ENCODE data around the gene CDK2AP2. TPM values are rescaled to one million over a fixed set of nuclear protein-coding genes. Genes with fewer than 3 reads are reported as not detected.

CDK2AP2 gene
- total RNA-seq, 4 donors from 2014 or later: 75.4 to 90.8 (median 80.6) TPM

DNA sequence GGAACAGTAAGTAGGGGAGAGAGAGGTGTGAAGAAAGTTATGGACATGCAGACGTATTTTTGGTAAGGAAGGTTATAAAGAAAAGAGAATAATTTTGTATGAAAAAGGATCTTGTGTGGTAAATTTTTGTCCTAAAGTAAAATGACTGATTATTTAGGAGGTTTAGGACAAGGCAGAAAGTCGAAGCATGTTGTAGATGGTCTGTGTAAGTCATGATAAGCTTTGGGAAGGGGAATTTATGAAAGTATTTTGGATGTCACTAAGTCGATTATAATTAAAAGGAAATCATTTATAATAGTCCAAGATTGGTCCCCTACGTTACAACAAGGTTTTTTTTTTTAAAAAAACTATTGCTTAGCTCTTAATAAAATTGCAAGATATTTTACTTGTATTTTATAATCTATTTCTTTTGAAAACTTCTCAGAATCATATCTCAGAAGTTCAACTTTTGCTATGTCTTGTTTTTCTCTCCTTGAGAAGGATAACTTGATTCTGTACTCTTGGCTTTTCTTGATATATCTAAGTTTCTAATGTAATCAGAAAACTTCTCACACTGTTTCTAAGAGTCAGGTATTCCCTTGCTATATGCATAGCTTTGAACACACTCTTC is 26.2 kb upstream of the CDK2AP2 start:
- H3K36me3 ChIP-seq: no peaks in the 10 kb centered on the region
- TF ChIP-seq, protein P1, sequence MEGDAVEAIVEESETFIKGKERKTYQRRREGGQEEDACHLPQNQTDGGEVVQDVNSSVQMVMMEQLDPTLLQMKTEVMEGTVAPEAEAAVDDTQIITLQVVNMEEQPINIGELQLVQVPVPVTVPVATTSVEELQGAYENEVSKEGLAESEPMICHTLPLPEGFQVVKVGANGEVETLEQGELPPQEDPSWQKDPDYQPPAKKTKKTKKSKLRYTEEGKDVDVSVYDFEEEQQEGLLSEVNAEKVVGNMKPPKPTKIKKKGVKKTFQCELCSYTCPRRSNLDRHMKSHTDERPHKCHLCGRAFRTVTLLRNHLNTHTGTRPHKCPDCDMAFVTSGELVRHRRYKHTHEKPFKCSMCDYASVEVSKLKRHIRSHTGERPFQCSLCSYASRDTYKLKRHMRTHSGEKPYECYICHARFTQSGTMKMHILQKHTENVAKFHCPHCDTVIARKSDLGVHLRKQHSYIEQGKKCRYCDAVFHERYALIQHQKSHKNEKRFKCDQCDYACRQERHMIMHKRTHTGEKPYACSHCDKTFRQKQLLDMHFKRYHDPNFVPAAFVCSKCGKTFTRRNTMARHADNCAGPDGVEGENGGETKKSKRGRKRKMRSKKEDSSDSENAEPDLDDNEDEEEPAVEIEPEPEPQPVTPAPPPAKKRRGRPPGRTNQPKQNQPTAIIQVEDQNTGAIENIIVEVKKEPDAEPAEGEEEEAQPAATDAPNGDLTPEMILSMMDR (IDR thresholded peaks at IDR 0.05): no peak
- TF ChIP-seq POLR2A (IDR thresholded peaks at IDR 0.05) (no peak), EP300 (IDR thresholded peaks at IDR 0.05) (no peak)
- H3K27ac ChIP-seq: no peak overlapping the region
- peaks cover 0 to 15% (median 0%) of the 10 kb centered on the region in 4 donors for H3K9me3 ChIP-seq
- peaks cover 0 to 4% of the 10 kb centered on the region in 2 donors for H3K27me3 ChIP-seq
- H3K4me1 ChIP-seq: no peaks in the 10 kb centered on the region
- no peak overlapping the region for H3K4me3 ChIP-seq
- 28 to 31% methylated on average over 4 of the region's 4 CpGs for WGBS, 2 donors
- no peak for DNase-seq (ENCODE audit: low spot score in 2 of 2)

DNA sequence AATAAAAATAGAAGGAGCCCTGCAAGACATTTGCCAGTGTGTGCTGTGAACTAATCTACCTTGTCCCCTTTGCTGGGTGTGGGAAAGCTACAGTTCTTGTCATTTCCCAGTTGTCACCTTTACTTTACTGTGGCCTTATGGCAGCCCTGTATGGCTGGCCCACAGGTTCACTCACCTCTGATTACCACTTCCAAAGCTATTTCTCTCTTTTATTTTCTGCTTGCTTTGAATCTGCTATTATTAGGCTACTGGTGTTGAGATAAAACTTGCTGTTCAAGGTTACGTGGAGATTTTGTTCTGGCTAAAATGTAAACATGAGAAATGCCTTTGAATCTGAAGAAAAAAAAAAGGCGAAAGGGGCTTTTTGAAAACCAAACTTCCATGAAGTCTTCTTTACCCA is 24.9 kb upstream of the CDK2AP2 start:
- H3K4me3 ChIP-seq: no peak overlapping the region
- H3K36me3 ChIP-seq: no peaks in the 10 kb centered on the region
- TF ChIP-seq POLR2A (IDR thresholded peaks at IDR 0.05): no peak
- TF ChIP-seq EP300 (IDR thresholded peaks at IDR 0.05): no peak
- TF ChIP-seq, protein P1 (IDR thresholded peaks at IDR 0.05): no peak
- no peaks in the 10 kb centered on the region for H3K4me1 ChIP-seq
- H3K9me3 ChIP-seq: peaks cover 0 to 15% (median 0%) of the 10 kb centered on the region in 4 donors
- peaks cover 0 to 7% of the 10 kb centered on the region in 2 donors for H3K27me3 ChIP-seq
- no peak overlapping the region for H3K27ac ChIP-seq
- 84 to 93% methylated on average over 2 of the region's 2 CpGs for WGBS, 2 donors
- no peak for DNase-seq (ENCODE audit: low spot score in 2 of 2)

DNA sequence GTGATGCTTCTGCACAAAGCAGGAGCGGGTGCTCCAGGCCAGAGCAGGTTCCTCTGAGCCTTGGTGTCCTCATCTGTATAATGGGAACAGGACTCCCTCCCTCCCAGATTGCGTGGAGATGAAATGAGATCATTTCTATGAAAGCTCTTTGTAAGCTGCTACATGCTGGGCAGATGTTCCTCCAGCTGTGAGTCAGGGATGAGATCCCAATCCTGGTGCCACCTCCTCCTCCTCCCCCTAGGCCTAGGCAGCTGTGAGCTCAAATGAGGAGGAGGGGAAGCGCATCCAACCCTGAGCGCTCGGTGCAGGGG is 22.3 kb upstream of the CDK2AP2 start:
- no peak for DNase-seq (ENCODE audit: low spot score in 2 of 2)
- 76 to 81% methylated on average over 3 to 5 of the region's 5 CpGs for WGBS, 2 donors
- no peaks in the 10 kb centered on the region for H3K36me3 ChIP-seq
- H3K4me1 ChIP-seq: no peaks in the 10 kb centered on the region
- H3K4me3 ChIP-seq: no peak overlapping the region
- H3K9me3 ChIP-seq: peaks cover 0 to 15% (median 0%) of the 10 kb centered on the region in 4 donors
- H3K27me3 ChIP-seq: peaks cover 0 to 7% of the 10 kb centered on the region in 2 donors
- TF ChIP-seq, protein P1 (IDR thresholded peaks at IDR 0.05): no peak
- TF ChIP-seq EP300 (IDR thresholded peaks at IDR 0.05) (no peak), POLR2A (IDR thresholded peaks at IDR 0.05) (no peak)
- H3K27ac ChIP-seq: no peak overlapping the region

DNA sequence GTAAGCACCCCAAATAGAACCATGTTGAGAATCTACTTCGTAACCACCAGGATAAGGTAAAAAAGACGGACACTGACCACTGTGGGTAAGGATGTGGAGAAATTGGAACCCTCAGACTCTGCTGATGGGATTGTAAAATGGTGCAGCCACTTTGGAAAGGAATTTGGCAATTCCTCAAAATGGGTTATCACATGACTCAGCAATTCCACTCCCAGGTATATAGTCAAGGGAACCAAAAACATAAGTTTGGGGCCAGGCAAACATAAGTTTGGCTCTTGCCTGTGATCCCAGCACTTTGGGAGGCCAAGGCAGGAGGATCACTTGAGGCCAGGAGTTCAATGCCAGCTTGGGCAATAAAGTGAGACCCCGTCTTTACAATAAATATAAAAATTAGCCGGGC is 20.4 kb upstream of the CDK2AP2 start:
- Histone ChIP-seq H3K4me3 (no peak overlapping the region), H3K4me1 (no peaks in the 10 kb centered on the region), H3K27me3 (peaks cover 0 to 7% of the 10 kb centered on the region in 2 donors), H3K27ac (no peak overlapping the region), H3K9me3 (peaks cover 0 to 2% (median 0%) of the 10 kb centered on the region in 4 donors), H3K36me3 (no peaks in the 10 kb centered on the region)
- no peak for DNase-seq (ENCODE audit: low spot score in 2 of 2)
- 91 to 95% methylated on average over 4 of the region's 4 CpGs for WGBS, 2 donors
- TF ChIP-seq POLR2A (IDR thresholded peaks at IDR 0.05) (no peak), EP300 (IDR thresholded peaks at IDR 0.05) (no peak)
- TF ChIP-seq, protein P1 (IDR thresholded peaks at IDR 0.05): no peak

DNA sequence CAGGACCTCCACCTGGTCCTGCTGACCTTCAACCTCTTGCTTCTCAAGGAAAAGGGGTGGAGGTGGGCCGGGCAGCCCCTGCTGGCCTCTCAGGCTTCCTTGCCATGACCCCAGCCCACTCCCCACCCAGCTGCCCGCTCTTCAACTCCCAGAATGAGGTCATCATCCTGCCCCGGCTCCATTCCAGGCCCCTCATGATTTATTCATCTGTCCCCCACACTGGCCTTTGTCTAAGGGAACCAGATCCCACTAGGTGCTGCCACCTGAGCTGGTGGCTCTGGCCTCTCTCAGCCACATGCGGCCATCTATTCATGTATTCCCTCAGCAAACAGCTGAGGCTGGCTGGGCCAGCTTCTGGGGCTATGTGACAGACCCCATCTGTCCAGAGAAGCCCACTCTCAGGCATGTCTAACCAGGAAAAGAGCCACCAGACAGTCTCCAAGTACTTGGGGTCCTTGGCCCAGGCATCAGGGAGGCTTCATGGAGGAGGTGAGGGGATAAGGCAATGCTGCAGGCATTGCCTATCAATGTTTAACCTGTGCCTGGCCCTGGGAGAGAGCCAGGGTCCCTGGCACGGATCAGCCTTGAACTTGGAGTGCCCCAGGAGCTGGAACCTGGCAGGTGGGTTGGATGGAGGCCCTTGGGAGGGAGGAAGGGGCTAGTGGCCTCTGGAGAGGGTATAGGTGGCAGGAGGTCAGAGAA is 17.5 kb upstream of the CDK2AP2 start:
- H3K4me1 ChIP-seq: no peaks in the 10 kb centered on the region
- 54 to 57% methylated on average over 5 of the region's 5 CpGs for WGBS, 2 donors
- H3K27me3 ChIP-seq: peaks cover 0 to 7% of the 10 kb centered on the region in 2 donors
- H3K27ac ChIP-seq: no peak overlapping the region
- H3K4me3 ChIP-seq: no peak overlapping the region
- H3K9me3 ChIP-seq: no peaks in the 10 kb centered on the region
- DNase-seq (ENCODE audit: low spot score in 2 of 2): no peak
- TF ChIP-seq, protein P1 (IDR thresholded peaks at IDR 0.05): no peak
- TF ChIP-seq EP300 (IDR thresholded peaks at IDR 0.05) (no peak), POLR2A (IDR thresholded peaks at IDR 0.05) (no peak)
- no peaks in the 10 kb centered on the region for H3K36me3 ChIP-seq
